ENCODE measurements around the gene SLC16A4. TPM values are rescaled to one million over a fixed set of nuclear protein-coding genes. Genes with fewer than 3 reads are reported as not detected.

SLC16A4 gene
- total and polyA plus RNA-seq, 10 of the 15 experiments (the other 5 are each of a cell fraction or from before 2014, with no cell fraction given), result 0.13 to 2.2 (median 0.26) TPM; not detected in 1

GRCh38 chr1:110338886-110339406 is 51.9 kb downstream of the SLC16A4 start, which contains the start of gene RBM15 (continued):
- no peak for TF ChIP-seq BCLAF1 (IDR thresholded peaks at IDR 0.05)
- TF ChIP-seq HSF1 (IDR thresholded peaks at IDR 0.05; ENCODE audit: low read depth, low read length), result no peak
- TF ChIP-seq WRNIP1 (IDR thresholded peaks at IDR 0.05; ENCODE audit: borderline replicate concordance, low read depth, low read length), result no peak
- TF ChIP-seq GATAD2B (conservative IDR thresholded peaks at IDR 0.05; ENCODE audit: low read depth), result no peak
- TF ChIP-seq MXI1 (IDR thresholded peaks at IDR 0.05; ENCODE audit: low read depth, low read length), result no peak
- TF ChIP-seq NFXL1 (IDR thresholded peaks at IDR 0.05; ENCODE audit: borderline replicate concordance), result no peak
- no peak for TF ChIP-seq NBN (IDR thresholded peaks at IDR 0.05)
- TF ChIP-seq IKZF2 (IDR thresholded peaks at IDR 0.05), result no peak
- no peak for TF ChIP-seq CUX1 (IDR thresholded peaks at IDR 0.05; ENCODE audit: insufficient replicate concordance, low read depth, low read length)
- no peak for TF ChIP-seq SREBF2 (IDR thresholded peaks at IDR 0.05; ENCODE audit: low read length)
- TF ChIP-seq IRF5 (IDR thresholded peaks at IDR 0.05; ENCODE audit: borderline replicate concordance), result peak; percentile 91
- TF ChIP-seq NFYB (IDR thresholded peaks at IDR 0.05; ENCODE audit: insufficient read depth, low read depth, low read length), result peak; percentile 89
- TF ChIP-seq TCF12 (IDR thresholded peaks at IDR 0.05; ENCODE audit: low read depth, low read length), result no peak
- no peak for TF ChIP-seq RAD21 (IDR thresholded peaks at IDR 0.05; ENCODE audit: insufficient read depth, low read depth, low read length)
- TF ChIP-seq ATF3 (IDR thresholded peaks at IDR 0.05; ENCODE audit: borderline replicate concordance, extremely low read depth, low read depth, low read length), result peak; percentile 53; the same call in 1 of the 2 replicates
- TF ChIP-seq MYB (IDR thresholded peaks at IDR 0.05; ENCODE audit: borderline replicate concordance, low read depth, low read length), result 0 out of 2 replicates have a peak, but pooled peaks have one; percentile 68
- TF ChIP-seq IRF4 (IDR thresholded peaks at IDR 0.05; ENCODE audit: low read depth, low read length), result no peak; the same call in 1 of the 2 replicates
